ENCODE measurements around the gene RTN1.

Gene RTN1

GRCh38 chr14:59811073-59811472, 59.5 kb downstream of the RTN1 start:
- FAIRE-seq: no peak

GRCh38 chr14:59803052-59803540, 67.5 kb downstream of the RTN1 start:
- FAIRE-seq: no peak
- no peak for DNase-seq (ENCODE audit: insufficient read length, low spot score)

More at GRCh38 chr14:59811073-59811472, 59.5 kb downstream of the RTN1 start:
- DNase-seq (ENCODE audit: insufficient read length, low spot score): no peak

DNA sequence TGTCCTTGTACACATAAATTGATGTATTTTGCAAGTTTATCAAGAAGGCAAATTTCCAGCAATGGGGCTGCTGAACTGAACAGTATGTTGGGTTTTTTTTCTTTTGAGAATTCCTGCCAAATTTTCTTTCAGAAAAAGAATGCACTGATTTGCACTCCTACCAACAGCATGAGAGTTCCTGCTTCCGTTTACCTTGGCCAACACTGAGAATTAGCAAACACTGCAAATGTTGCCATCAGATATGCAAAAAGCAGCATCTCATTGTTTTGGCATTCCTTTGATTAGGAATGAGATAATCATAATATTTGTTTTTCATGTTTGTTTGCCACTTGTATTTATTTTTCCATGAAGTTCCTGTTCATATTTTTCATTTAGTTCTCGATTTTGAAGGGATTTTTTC, 82.4 kb downstream of the RTN1 start:
- no peak for DNase-seq (ENCODE audit: insufficient read length, low spot score)
- no peak for FAIRE-seq

DNA sequence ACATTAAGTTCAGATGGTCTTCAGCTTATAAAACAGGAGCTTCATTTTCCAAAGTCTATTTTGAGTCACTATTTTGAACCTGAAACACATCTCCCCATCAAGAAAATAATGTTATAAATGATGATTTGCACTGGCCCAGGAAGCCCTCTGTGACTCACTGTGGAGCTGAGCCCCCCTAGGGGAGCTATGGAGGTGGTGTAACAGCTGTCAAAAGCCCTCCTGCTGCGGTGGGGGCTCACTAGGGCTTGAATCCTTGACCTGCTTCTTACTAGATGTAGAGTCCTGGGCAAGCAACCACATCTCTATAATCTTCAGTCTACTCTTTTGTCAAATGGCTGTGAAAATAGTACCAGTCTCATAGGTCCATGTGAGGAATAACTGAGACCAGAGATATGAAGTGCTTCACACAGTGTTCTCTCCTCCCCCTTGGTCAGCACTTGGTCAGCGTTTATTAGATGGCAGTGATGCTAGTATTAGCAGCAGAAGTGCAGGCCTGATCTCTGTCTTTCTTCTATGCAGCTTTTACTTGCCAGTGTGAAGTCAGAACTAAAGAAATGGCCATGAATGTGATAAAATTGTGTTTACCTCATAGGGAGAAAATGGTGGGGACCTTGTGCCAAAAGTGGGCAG, 83.4 kb downstream of the RTN1 start:
- FAIRE-seq (no peak), DNase-seq (ENCODE audit: insufficient read length, low spot score) (no peak)

- FAIRE-seq (no peak), DNase-seq (ENCODE audit: insufficient read length, low spot score) (no peak)
Observed at GRCh38 chr14:59785629-59786028, 84.9 kb downstream of the RTN1 start.

- DNase-seq (ENCODE audit: insufficient read length, low spot score) (no peak), FAIRE-seq (no peak)
Observed at GRCh38 chr14:59782760-59783159, 87.8 kb downstream of the RTN1 start.

DNA sequence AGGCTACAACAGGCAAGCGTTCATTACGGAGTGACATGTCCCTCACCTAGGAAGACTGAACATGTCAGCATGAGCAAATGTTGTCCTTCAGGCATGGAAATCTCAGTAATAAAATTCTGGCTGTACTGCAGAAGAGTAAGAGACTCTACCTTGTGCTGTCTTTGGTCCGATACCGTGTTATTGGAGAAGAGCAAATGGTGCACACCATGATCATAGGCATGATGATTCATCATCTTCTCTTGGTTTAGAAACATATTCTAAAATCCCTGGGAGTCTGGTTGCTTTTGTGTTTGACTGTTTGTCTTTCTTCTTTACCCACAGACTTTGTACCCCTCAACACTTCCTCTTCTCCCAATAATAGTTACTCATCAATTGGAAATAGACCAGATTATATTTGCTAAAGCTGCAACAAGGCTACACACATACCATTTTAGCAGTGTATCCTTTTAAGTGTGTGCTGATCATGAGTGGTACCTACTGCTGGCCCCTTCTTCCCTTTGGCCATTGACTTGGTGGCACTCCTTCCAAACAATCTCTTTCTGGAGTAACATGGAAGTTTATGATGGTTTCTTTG, 93.5 kb downstream of the RTN1 start:
- DNase-seq (ENCODE audit: insufficient read length, low spot score) (no peak), FAIRE-seq (no peak)

DNA sequence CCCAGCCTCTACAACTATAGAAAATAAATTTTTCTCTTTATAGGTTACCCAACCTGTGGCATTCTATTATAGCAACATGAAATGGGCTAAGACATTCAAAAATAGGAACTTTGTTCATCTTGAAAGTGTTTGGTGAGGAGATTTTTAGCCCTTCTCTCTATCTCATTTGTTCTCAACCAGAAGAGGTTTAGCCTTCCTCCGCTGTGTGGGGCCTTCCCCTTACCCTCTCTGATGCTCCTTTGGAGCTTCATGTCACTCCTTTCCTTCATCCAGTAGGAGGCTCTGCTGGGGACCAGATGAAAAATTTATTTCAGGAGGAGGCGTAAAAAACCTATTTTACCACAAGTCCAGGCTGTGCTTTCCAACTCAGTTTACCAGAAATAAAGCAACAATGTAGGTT, 94.1 kb downstream of the RTN1 start:
- no peak for DNase-seq (ENCODE audit: insufficient read length, low spot score)
- FAIRE-seq: no peak

GRCh38 chr14:59772233-59772632, 98.3 kb downstream of the RTN1 start:
- DNase-seq (ENCODE audit: insufficient read length, low spot score) (no peak), FAIRE-seq (no peak)

DNA sequence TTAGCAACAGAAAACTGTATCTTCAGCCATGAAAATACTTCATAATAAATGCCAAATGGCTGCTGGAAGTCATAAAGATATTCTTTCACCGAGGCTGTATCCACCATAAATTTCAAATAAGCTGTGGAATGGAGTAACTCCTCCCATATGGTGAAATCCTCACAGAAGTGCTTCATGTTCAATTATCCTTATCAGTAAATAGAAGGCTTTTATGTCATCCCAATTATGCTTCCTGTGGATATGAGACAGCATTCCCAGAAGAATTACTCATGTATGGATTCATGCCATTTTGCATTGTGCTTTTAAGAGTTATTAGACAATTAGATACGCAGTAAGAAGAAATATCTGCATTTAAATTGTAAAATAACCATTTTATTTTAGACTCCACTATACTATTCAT, 99.0 kb downstream of the RTN1 start:
- no peak for FAIRE-seq

GRCh38 chr14:59769586-59769985, 101.0 kb downstream of the RTN1 start:
- FAIRE-seq (no peak), DNase-seq (ENCODE audit: insufficient read length, low spot score) (no peak)

More for the DNA sequence above, 99.0 kb downstream of the RTN1 start:
- DNase-seq (ENCODE audit: insufficient read length, low spot score): no peak

GRCh38 chr14:59768855-59769375, 101.7 kb downstream of the RTN1 start:
- FAIRE-seq (no peak), DNase-seq (ENCODE audit: insufficient read length, low spot score) (no peak)

GRCh38 chr14:59761851-59762250, 108.7 kb downstream of the RTN1 start:
- FAIRE-seq (no peak), DNase-seq (ENCODE audit: insufficient read length, low spot score) (no peak)

GRCh38 chr14:59755409-59756135, 115.0 kb downstream of the RTN1 start:
- FAIRE-seq: no peak
- DNase-seq (ENCODE audit: insufficient read length, low spot score): no peak

DNA sequence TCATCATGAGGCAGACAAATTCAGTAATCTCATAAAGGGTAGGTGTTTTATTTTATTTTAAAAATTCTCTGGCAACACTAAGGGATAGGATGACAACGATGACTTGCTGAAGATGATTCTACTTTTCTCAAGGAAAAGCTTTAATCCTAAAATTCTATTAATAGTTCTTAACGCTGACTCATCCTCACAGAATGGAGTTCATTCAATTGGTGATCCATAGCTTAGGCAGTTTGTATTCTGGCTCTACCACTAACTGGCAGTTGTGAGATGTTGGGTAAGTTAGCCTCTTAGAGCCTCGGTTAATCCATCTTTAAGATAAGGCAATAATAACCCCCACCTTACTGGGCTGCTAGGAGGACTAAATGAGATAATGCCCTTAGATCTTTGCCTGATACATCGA, 116.3 kb downstream of the RTN1 start:
- FAIRE-seq: no peak
- no peak for DNase-seq (ENCODE audit: insufficient read length, low spot score)

DNA sequence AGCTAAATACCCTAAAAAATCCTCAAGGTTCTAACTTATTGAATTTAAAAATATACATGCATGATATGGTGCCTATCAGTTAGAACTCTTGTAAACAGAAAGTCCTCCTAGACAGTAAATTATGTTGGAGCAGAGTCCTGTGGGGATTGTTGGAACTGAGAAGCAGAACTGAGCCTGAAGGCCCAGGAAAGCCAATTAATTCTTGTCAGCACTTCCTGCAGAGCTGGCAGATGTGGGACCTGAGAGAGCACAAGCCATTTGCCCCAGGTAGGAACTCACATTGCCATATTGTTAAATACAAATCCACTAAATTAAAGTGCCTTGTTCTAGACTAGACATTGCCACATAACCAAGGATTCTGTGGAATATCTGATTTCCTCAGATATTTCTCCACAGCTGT, 117.1 kb downstream of the RTN1 start:
- no peak for FAIRE-seq
- DNase-seq (ENCODE audit: insufficient read length, low spot score): no peak

DNA sequence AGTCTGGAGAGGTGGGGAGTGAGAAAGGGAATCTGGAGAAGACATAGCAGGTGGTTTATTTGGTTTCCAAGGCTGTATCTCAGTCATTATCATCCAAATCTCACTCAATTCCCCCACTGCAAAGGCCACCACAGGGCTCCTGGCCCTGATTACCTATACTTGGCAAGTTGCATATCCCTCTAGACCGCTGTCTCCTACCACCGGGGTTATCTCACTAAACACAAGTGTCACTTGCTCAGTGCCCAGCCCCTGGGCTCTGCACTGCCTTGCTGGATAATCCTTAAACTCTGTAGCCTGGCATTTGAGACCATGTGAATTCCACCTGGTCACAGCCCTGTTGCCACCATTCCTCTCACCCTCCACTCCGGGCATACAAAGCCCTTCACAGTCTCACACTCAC, 119.0 kb downstream of the RTN1 start:
- DNase-seq (ENCODE audit: insufficient read length, low spot score): no peak
- FAIRE-seq: no peak

- FAIRE-seq: no peak
- no peak for DNase-seq (ENCODE audit: insufficient read length, low spot score)
Observed at GRCh38 chr14:59739794-59740193, 130.8 kb downstream of the RTN1 start.

- DNase-seq (ENCODE audit: insufficient read length, low spot score): no peak
- FAIRE-seq: no peak
Observed at GRCh38 chr14:59728304-59728703, 142.3 kb downstream of the RTN1 start.

GRCh38 chr14:59727073-59727661, 143.4 kb downstream of the RTN1 start:
- DNase-seq (ENCODE audit: insufficient read length, low spot score): no peak
- FAIRE-seq: no peak

DNA sequence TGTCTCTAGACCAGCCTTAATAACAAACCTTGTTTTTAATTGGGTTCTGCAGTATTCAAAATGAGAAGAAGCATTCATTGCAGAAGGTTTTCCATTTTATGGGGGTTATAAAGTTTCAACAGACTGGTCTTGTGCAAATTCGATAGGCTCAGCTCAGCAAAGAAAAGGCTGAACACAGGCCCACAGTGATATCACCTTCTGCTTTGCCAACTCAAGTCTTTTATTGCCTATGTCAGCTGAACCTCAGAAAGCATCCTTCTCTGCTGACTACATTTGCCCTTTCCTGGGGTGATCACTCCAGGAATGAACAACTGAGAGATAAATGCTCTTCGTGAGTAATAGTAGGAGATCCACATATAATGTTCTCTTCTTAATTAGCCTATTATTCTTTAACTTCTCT, 159.5 kb downstream of the RTN1 start:
- DNase-seq (ENCODE audit: insufficient read length, low spot score): no peak

More for the DNA sequence above, 159.5 kb downstream of the RTN1 start:
- FAIRE-seq: no peak

Data from GM19239 (cell line).